Stimulated activated CD8-positive, alpha-beta memory T cell treated with anti-CD3 and anti-CD28 coated beads, Interleukin-2, amount 100 ng/mL, for 48 hours (primary cell): ENCODE results near the gene ARHGEF17.

ENCODE experiments used
- DNase-seq, 2 donors: peaks; one replicate each; pipeline ENCODE4 v3.0.0-alpha.2; 2020; ENCODE audit warnings: low read depth in 2 of 2

ARHGEF17 gene

GRCh38 chr11:73380897-73381410, 72.9 kb downstream of the ARHGEF17 start:
- DNase-seq, result no peak

DNA sequence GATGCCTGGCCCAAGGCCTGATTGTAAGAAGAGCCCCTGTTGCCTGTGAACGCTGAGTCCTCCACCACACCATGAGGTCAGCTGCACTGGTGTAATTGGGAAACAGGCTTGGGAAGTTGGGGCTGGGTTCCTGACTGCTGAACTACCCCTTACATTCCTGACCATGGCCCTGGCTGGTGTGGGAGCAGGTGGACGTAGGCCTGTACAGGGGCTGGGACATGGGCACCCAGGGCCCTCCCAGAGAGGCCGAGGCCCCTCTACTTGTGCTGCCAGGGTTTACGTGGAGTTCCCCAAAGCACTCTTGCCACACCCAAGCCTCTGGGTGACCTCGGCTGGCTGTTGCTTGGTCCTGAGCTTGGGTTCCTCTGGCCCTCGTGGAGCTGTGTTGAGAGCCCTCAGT, 73.5 kb downstream of the ARHGEF17 start:
- no peak for DNase-seq

GRCh38 chr11:73382183-73382582, 74.1 kb downstream of the ARHGEF17 start:
- no peak for DNase-seq

- no peak for DNase-seq
Measured at GRCh38 chr11:73382747-73383146, 74.7 kb downstream of the ARHGEF17 start.

DNA sequence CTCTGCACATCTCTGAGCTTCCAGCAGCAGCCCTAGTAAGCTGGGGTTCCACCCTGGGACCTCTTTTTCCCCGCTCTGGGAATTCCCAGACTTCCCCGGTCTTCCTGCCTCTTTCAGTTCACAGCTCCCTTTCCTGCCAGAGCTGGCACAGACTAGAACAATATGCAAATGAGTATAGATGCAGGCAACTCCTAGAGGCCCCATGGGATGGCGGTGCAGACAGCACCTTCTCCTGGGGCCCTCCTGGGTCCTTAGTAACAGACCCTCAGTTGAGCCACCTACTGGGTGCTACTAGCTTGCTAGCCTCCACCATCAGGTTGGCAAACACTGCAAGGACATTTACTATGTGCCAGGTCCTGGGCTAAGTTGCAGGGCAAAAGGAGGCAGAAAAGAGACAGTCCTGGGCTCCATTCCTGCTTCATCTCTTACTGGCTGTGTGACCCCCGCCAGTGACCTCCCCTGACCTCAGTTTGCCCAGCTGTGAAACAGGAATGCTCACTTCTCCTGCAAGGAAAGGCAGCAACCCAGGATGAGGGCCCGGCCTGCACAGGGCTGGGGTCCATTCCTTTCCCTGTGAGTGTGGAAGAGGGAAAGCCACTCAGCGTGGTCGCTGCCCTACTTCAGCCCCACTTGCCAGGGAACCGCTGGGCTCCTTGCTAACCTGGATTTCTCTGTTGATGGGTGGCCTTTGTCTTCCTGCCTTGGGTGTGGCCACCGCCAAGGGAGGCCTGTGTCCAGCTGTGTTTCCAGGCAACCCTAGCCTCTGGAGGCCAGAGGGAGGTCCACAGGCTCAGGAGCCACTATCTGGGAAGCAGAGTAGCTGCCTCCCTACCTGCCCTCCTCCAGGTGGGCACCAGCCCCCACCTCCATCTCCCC, 75.4 kb downstream of the ARHGEF17 start:
- no peak for DNase-seq

GRCh38 chr11:73384125-73384441, 76.0 kb downstream of the ARHGEF17 start:
- DNase-seq, result no peak

GRCh38 chr11:73384531-73384871, 76.4 kb downstream of the ARHGEF17 start:
- no peak for DNase-seq

DNA sequence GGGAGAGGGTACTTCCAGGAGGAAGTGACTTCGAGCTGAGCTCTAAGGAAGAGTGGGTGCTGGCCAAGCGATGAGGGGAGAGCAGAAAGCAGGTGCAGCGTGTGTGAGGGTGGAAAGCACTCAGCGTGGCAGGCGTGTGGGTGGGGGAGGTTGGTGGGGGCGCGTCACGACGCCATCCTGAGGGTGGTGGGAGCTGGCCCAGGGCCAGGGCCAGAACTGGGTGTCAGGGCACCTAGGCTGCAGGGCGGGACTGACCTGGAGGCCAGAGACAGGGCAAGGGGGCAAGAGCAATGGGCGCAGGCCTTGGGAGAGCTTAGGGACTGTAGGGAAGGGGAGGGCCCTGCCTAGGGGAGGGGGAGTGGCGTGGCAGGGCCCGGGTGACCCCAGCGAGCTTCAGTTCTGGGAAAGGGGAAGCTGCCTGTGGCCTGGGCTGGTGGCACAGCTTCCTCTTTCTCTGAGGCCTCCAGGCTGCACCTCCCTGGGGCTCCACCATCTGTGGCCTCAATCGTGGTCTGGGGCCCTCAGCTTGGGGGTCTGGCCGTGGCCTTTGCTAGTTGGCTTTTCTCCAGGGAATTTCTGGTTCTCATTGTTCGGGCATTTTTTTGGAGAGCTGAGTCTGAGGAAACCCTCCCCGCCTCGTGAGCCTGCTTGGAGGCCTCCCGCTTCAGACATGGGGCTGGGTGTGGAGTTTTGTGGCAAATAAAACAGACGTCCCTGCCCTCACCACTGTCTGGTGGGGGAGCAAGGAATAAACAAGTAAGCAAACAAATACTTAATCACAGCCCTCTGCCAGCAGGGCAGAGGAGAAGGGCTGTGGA, 77.0 kb downstream of the ARHGEF17 start:
- DNase-seq, result no peak

- no peak for DNase-seq
Measured at GRCh38 chr11:73386016-73386415, 77.9 kb downstream of the ARHGEF17 start.

- no peak for DNase-seq
Measured at GRCh38 chr11:73386546-73386945, 78.5 kb downstream of the ARHGEF17 start.

- DNase-seq, result no peak
Measured at GRCh38 chr11:73387594-73388264, 79.7 kb downstream of the ARHGEF17 start.

GRCh38 chr11:73388265-73389133, 80.4 kb downstream of the ARHGEF17 start:
- no peak for DNase-seq

DNA sequence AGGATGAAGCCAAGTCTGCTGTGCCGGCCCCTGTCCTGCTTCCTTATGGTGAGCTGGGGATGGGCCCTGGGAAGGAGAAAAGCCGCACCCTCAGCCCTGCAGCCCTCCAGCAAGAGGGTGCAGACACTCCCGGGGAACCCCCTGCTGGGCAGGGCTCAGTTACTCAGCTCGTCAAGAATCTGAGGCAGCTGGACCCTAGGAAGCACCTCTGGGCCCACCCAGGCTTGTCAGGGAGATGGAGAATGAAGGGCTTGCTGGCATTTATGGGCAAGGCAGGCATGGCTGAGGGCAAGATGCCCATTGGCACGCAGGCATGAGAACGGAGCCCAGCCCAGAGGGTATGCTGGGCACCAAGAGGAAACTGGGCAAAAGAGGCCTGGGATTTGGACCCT, 81.1 kb downstream of the ARHGEF17 start:
- no peak for DNase-seq

GRCh38 chr11:73389916-73390315, 81.8 kb downstream of the ARHGEF17 start:
- no peak for DNase-seq

- no peak for DNase-seq
Measured at GRCh38 chr11:73390601-73391565, 82.8 kb downstream of the ARHGEF17 start.

DNA sequence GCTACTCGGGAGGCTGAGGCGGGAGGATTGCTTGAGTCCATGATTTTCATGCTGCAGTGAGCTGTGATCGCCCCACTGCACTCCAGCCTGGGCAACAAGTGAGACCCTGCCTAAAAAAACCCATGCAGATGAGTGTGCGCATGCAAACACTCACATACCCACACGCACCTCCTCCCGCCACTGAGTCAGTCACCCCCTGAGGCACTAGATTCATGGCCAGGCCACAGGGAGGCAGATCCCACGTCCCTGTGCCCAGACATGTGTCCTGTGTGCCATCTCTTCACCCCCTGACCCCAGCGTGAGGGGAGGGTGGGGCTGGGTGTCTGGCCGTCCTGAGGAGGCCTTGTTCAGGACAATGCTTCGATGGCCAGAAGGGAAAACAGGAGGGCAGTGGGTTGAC, 83.6 kb downstream of the ARHGEF17 start:
- DNase-seq, result no peak

DNA sequence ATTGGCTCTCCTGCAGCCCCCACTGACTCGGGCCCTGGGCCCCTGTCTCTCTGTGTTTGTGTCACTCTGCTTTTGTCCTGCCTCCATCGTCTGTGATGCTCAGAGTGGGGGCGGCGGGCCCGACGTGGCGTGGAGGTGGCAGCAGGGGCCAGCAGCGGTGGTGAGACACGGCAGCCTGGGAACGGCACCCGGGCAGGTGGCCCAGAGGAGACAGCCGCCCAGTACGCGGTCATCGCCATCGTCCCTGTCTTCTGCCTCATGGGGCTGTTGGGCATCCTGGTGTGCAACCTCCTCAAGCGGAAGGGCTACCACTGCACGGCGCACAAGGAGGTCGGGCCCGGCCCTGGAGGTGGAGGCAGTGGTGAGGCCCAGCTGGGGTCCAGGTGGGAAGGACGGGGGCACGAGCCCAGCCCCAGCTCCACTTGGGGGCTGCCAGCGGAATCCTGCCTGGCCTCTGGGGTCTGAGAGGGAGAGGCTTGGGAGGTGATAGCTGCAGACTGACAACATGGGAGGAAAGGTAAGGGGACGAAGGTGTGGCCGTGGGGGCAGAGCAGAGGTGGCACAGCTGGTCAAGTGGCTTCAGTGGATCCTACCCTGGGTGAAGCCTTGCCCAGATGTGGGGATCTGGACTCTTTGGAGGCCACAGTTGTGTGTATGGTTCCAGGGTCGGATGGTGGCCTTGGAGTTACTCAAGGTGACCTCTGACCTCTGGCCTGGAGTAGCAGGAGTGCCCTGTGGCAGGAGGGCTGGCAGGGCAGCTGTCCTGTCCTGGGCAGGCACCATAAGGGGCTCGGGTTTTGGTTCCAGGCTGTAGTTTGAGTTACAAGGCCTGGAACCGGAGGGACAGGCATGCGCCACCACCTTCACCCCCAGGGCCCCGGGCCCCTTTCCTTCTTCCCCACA, 84.3 kb downstream of the ARHGEF17 start:
- DNase-seq, result no peak

GRCh38 chr11:73393011-73393380, 84.9 kb downstream of the ARHGEF17 start:
- DNase-seq, result no peak
